Prostate gland (tissue), 2 donors: Measurements from ENCODE around the gene TERC. TPM values are rescaled to one million over a fixed set of nuclear protein-coding genes. Genes with fewer than 3 reads are reported as not detected.
"Not testable (repeated sequence)": the region's sequence is repeated elsewhere in the genome, so short reads cannot be mapped to it uniquely, and the experiment has no call there.

Source experiments
- DNase-seq: peaks from one replicate; pipeline ENCODE4 v3.0.0-alpha.2; 2019; ENCODE audit warnings: low spot score
- H3K27ac ChIP-seq, 2 donors: fragments of 200-600 bp; sonication (generic); 2 replicates each; pipeline ENCODE4 v1.5.1; 2017 to 2019
- H3K27me3 ChIP-seq: fragments of 200-600 bp; sonication (generic); replicated peaks from 2 replicates; pipeline ENCODE4 v1.5.1; 2019; ENCODE audit not compliant: insufficient read depth
- H3K36me3 ChIP-seq, 2 donors: fragments of 200-600 bp; sonication (generic); 1 replicate in 1 of 2; 2 replicates in 1 of 2; pipeline versions ENCODE4 v1.5.1 to v1.8.1; 2017 to 2019
- H3K4me1 ChIP-seq: fragments of 200-600 bp; sonication (generic); replicated peaks from 2 replicates; pipeline ENCODE4 v1.5.1; 2019
- H3K4me3 ChIP-seq, 2 donors: fragments of 200-600 bp; sonication (generic); 2 replicates each; pipeline ENCODE4 v1.5.1; 2017 to 2019
- H3K9me3 ChIP-seq: fragments of 200-600 bp; sonication (generic); 2 replicates; pipeline ENCODE4 v1.5.1; 2017
- CTCF ChIP-seq, 4 experiments: fragments of 200-600 bp in 2 of 4; fragments of 450-650 bp in 2 of 4; sonication (generic) in 2 of 4; IDR thresholded peaks; 1 replicate in 3 of 4; 2 replicates in 1 of 4; pipeline ENCODE4 v1.5.1; 2016 to 2019; ENCODE audit warnings: antibody characterized with exemption in 4 of 4, mild to moderate bottlenecking in 2 of 4, moderate library complexity in 2 of 4
- POLR2A ChIP-seq: fragments of 450-650 bp; IDR thresholded peaks from one replicate; pipeline ENCODE4 v1.6.1; 2016; ENCODE audit warnings: antibody characterized with exemption, mild to moderate bottlenecking
- POLR2AphosphoS5 ChIP-seq: sonication (generic); formaldehyde crosslinking; IDR thresholded peaks from one replicate; pipeline ENCODE4 v1.6.1; 2017; ENCODE audit warnings: antibody characterized with exemption
- WGBS: methylation state at CpG from one replicate; pipeline ENCODE4 v1.1.5; 2018; 5-methylcytosine and 5-hydroxymethylcytosine counted together
- intact Hi-C: fragments of 100-400 bp; cut with DNase I; formaldehyde crosslinking; loops from one replicate; pipeline ENCODE4 v1.14.2; 2022
- total RNA-seq, 2 donors: library from RNA; depleted of rRNA; stranded (reverse); fragments of >200 nt; gene quantifications; one replicate each; pipeline ENCODE4 v1.1.0, GENCODE V29; 2016

TERC gene
- total RNA-seq, 2 donors from 2014 or later = 128 to 1,013 TPM

GRCh38 chr3:169748670-169749069, 16.2 kb downstream of the TERC start:
- WGBS = 47% methylated on average over 3 of the region's 3 CpGs
- Histone ChIP-seq H3K4me3 (no peak overlapping the region), H3K9me3 (no peaks in the 10 kb centered on the region), H3K36me3 (no peaks in the 10 kb centered on the region), H3K27ac (no peak overlapping the region), H3K4me1 (no peaks in the 10 kb centered on the region), H3K27me3 (no peaks in the 10 kb centered on the region)
- DNase-seq = no peak
- intact Hi-C loops = no loop called here
- no peak for TF ChIP-seq POLR2AphosphoS5
- TF ChIP-seq POLR2A = no peak
- no peak for TF ChIP-seq CTCF (IDR thresholded peaks at IDR 0.05)

- H3K27me3 ChIP-seq = no peaks in the 10 kb centered on the region
- H3K4me3 ChIP-seq = no peak overlapping the region
- H3K27ac ChIP-seq = no peak overlapping the region
- no peak for DNase-seq
- WGBS = 74% methylated on average over 6 of the region's 6 CpGs
- intact Hi-C loops = no loop called here
- no peaks in the 10 kb centered on the region for H3K4me1 ChIP-seq
- no peaks in the 10 kb centered on the region for H3K9me3 ChIP-seq
- no peaks in the 10 kb centered on the region for H3K36me3 ChIP-seq
- TF ChIP-seq POLR2A = no peak
- TF ChIP-seq POLR2AphosphoS5 = no peak
- TF ChIP-seq CTCF (IDR thresholded peaks at IDR 0.05) = no peak
These were observed 17.9 kb downstream of the TERC start for GRCh38 chr3:169746924-169747323.

- no peaks in the 10 kb centered on the region for H3K27me3 ChIP-seq
- no peaks in the 10 kb centered on the region for H3K36me3 ChIP-seq
- no peak for DNase-seq
- intact Hi-C loops = loop anchor here (5.0 kb wide), 1 partner anchor 597 kb away; no protein-coding TSS in a partner anchor
- no peak overlapping the region for H3K27ac ChIP-seq
- H3K9me3 ChIP-seq = no peaks in the 10 kb centered on the region
- 80% methylated on average over 1 of the region's 1 CpG for WGBS
- H3K4me1 ChIP-seq = no peaks in the 10 kb centered on the region
- no peak for TF ChIP-seq POLR2A
- peak in 2 of 4 experiments; percentile 49 to 51 for TF ChIP-seq CTCF (IDR thresholded peaks at IDR 0.05)
- no peak overlapping the region for H3K4me3 ChIP-seq
These were observed 20.4 kb downstream of the TERC start for GRCh38 chr3:169744366-169745054.

GRCh38 chr3:169739067-169739466, 25.8 kb downstream of the TERC start:
- intact Hi-C loops = no loop called here

GRCh38 chr3:169731857-169732256, 33.0 kb downstream of the TERC start:
- DNase-seq, H3K4me3 ChIP-seq, H3K27ac ChIP-seq, H3K4me1 ChIP-seq, H3K9me3 ChIP-seq, H3K27me3 ChIP-seq, intact Hi-C loops, H3K36me3 ChIP-seq: not testable (repeated sequence)

More at GRCh38 chr3:169739067-169739466, 25.8 kb downstream of the TERC start:
- no peaks in the 10 kb centered on the region for H3K27me3 ChIP-seq
- H3K9me3 ChIP-seq = no peaks in the 10 kb centered on the region
- H3K4me1 ChIP-seq = no peaks in the 10 kb centered on the region
- no peak for TF ChIP-seq POLR2A
- no peak for DNase-seq
- H3K36me3 ChIP-seq = no peaks in the 10 kb centered on the region
- WGBS = 60% methylated on average over 2 of the region's 2 CpGs
- no peak overlapping the region for H3K4me3 ChIP-seq
- no peak overlapping the region for H3K27ac ChIP-seq

- TF ChIP-seq POLR2A (no peak), POLR2AphosphoS5 (no peak), CTCF (IDR thresholded peaks at IDR 0.05) (no peak)
- Histone ChIP-seq H3K9me3 (no peaks in the 10 kb centered on the region), H3K27me3 (no peaks in the 10 kb centered on the region), H3K4me1 (no peaks in the 10 kb centered on the region), H3K27ac (no peak overlapping the region), H3K4me3 (no peak overlapping the region), H3K36me3 (no peaks in the 10 kb centered on the region)
- intact Hi-C loops = no loop called here
- DNase-seq = no peak
These were observed 42.1 kb downstream of the TERC start for GRCh38 chr3:169722724-169723123.

- intact Hi-C loops, H3K36me3 ChIP-seq, H3K4me3 ChIP-seq, H3K27me3 ChIP-seq, H3K27ac ChIP-seq, DNase-seq, H3K9me3 ChIP-seq, H3K4me1 ChIP-seq: not testable (repeated sequence)
- WGBS = 90% methylated on average over 4 of the region's 4 CpGs
These were observed 46.4 kb downstream of the TERC start for GRCh38 chr3:169718415-169718814.
